CD1c-positive myeloid dendritic cell (primary cell): ENCODE measurements around the gene ARID1B.

Experiments
- DNase-seq: peaks from one replicate; pipeline ENCODE4 v3.0.0-alpha.2; 2016; ENCODE audit errors: extremely low spot score

Gene ARID1B

GRCh38 chr6:157210954-157211353 lies 433.8 kb downstream of the ARID1B start:
- DNase-seq = no peak

DNA sequence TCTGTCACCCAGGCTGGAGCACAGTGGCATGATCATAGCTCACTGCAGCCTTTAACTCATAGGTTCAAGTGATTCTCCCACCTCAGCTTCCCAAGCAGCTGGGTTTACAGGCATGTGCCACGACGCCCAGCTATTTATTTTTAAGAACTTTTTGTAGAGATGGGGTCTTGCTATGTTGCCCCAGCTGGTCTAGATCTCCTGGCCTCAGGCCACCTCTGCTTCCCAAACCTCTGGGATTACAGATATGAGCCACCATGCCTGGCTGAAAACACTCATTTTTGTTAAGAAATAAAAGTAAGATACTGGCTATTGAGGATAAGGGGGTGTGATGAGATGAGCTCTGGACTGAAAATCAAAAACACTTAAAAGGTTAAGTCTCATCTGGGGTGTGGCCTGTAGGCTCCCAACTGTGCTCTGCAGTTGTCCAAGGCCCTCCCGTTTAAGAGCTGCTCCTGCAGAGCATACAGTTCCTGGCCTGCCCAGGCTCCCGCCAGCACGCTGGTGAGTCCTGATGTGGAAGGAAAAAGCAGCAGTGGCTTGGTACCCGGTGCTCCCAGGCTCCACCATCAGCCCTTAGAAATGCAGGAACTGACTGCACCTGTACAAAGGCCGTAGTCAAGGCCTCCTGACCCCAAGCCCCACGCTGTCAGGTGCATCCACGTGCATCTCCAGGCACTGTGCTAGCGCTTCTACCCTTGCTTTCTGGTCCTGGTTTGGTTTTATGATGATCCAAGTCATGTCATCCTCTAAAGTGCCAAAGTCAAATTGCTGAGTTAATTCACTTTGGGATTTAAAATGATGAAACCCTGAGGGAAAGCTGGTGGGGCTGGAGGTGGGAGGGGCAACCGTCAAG lies 434.7 kb downstream of the ARID1B start:
- no peak for DNase-seq

- no peak for DNase-seq
These were observed 436.2 kb downstream of the ARID1B start for GRCh38 chr6:157213426-157213825.

DNA sequence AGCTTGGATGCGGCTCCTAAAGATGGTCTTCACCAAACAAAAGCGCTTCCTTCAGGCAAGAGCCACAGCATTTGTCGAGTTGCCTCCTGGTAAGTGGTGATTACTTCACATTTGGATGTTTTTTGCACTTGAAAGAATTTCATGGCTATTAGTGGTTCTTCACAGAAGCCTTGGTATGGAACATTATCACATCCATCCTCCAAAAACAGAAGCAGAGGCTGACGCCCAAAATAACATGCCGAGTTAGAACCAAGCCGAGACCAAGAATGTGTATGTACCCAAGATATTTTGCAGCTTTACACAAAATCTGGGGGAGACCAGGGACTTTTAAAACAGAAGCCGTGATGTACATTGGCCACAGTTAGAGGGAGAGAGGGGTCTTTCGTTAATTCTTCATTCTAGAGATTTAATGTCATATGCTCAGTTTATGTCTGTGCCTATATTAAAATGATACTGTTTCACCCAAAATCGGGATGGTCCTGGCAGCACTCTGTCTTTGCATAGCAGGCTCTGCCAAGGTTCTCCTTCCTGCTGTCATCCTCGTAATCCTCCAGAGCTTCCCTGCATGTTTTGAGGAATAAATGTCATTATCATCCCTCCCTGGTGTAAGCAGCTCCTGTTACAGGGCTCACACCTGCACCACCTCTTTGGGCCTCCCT lies 436.9 kb downstream of the ARID1B start:
- no peak for DNase-seq

GRCh38 chr6:157215717-157216116 lies 438.5 kb downstream of the ARID1B start:
- no peak for DNase-seq

- DNase-seq = no peak
These were observed 439.4 kb downstream of the ARID1B start for GRCh38 chr6:157216570-157216969.

DNA sequence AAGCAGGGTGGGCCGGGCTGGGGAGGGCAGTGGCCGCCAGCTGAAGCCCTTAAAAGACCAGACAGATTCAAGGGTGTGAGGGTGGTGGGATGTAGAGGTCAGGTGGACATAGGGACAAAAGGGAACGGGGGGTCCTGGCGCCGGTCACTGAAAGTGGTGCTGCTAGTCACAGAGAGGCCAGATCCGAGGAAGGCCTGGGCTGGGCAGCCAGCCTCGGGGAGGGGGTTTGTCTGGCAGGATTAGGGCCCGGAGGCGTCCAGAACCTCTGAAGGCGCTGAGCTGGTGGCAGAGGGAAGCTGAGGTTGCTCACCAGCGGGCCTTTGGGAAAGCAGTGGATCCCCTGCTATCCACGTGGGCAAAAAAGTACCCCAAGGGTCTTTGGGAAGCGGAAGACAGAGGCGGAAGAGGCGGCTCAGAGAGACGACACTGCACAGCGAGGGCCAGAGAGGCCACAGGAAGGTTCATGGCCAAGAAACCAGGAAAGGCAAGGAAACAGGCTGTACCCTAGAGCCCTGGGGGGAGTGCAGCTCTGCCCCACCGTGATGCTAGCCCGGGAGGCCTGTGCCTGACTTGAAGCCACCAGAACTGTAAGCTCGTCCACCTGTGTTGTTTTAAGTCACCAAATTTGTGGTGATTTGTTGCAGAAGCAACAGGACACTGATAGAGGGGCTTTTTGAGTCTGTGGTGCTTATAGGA lies 440.2 kb downstream of the ARID1B start:
- DNase-seq = no peak

DNA sequence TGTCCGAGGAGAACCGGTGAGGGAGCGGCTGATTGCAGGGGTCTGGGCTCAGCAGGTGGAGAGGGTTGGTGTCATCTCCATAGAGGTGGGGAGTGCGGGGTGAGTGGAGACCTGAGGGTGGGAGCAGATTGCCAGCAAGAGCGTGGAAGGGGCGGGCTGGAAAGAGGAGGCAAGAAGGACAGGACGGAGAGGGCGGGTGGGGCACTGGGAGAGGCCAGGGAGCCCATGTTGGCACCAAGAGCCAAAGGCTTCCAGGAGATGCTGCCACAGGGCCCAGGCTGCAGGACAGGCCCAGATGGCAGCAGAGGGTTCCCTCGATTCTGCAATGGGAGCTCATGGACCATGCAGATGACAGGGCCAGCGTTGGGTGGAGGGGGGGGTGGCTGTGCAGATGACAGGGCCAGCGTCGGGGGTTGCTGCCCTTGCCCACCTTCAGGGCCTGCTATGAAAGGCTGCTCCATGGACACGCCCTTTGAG lies 440.8 kb downstream of the ARID1B start:
- no peak for DNase-seq

- no peak for DNase-seq
These were observed 441.4 kb downstream of the ARID1B start for GRCh38 chr6:157218371-157219198.

DNA sequence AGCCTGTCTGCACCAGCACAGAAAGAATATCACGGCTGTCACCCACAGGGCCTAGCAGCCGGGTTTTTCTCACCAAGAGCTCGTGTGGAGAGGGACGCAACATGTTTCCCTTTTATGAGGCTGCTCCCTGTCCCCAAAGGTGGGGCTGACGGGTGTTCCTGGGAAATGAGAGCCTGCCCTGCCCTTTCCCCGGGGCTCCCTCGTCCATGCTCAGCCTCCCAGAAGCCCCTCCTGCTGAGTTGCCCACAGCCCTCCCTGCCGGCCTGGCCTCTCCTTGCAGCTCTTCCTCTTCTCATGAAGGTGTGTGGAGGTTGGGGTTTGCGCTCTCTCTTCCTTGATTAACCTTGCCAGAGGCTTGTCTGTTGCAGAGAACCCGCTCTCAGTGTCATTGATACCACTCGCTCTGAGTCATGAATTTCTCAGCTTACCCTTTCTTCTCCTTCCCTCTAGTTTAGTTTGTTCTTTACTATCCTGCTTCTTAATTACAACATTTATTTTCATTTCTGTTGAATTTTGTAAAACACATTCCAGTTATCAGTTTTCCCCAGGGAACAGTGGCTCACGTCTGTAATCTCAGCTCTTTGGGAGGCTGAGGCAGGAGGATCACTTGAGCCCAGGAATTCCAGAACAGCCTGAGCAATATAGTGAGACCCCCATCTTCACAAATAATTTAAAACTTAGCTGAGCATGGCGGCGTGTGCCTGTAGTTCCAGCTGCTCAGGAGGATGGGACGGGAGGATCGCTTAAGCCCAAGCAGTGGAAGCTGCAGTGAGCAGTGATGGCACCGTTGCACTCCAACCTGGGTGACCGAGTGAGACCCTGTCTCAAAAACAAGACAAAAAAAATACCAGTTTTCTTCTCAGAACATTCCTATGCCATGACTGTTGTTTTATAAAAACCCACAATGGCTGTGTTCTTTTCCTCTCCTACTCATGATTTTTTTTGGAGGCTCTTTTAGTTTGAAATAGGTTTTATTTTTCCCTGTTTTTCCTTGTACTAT lies 442.3 kb downstream of the ARID1B start:
- DNase-seq = no peak

GRCh38 chr6:157220485-157220884 lies 443.3 kb downstream of the ARID1B start:
- DNase-seq = no peak

GRCh38 chr6:157221049-157221816 lies 444.1 kb downstream of the ARID1B start:
- peak; percentile 90 for DNase-seq

GRCh38 chr6:157221817-157222175 lies 444.6 kb downstream of the ARID1B start:
- no peak for DNase-seq

DNA sequence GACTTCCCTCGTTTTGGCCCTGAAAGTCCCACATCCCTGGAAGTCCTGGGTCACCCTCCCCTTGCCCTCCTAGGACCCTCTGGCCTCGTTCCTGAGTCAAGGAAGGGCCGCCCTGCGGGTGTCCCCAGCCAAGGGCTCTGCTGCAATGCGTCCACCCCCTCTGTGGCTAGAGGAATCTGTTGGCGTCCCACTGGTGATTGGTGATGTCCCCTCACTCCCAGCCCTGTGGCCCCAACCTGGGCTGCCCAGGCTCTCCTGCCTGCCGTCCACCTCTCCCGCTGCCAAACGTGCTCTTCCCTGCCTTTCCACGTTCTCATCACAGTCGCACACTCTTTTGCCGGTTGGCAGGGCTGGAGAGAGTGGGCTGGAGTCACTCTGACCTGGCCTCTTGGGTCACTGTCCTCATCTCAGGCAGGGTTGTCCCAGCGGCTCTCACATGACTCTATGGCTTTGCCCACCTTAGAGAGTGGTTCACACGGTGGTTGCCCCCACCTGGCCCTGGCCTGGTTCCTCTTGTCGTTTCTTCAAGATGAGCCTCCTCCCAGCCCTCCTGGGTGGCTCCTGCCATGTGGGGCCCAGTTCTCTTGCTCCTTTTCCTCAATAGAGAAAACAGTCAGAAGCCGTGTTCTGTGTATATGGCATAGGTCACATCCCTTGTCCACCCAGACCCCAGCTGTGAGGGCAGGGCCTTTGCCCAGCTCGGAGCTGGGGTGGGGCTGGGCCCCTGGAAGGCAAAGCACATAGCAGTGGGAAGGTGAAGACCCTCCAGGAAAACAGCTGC lies 445.2 kb downstream of the ARID1B start:
- DNase-seq = no peak

DNA sequence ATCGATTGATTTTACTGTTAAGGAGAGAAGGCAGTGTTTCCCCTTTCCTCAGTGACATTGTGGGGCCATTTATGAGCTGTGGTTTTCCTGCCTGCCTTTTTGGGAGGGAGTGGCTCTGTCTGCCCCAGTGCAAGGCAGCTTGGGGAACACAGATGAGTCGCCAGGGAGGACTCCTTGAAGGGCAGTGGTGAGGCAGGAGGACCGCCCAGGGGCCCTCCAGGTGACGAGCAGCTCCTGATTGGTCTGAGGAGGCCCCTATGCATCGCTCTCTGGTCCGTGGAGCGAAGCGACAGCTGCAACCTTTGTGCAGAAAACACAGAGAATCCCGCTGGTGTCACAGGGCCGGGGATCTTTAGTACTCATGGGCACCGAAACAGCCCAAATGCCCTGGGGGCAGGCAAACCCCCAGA lies 445.8 kb downstream of the ARID1B start:
- peak; percentile 5 for DNase-seq

DNA sequence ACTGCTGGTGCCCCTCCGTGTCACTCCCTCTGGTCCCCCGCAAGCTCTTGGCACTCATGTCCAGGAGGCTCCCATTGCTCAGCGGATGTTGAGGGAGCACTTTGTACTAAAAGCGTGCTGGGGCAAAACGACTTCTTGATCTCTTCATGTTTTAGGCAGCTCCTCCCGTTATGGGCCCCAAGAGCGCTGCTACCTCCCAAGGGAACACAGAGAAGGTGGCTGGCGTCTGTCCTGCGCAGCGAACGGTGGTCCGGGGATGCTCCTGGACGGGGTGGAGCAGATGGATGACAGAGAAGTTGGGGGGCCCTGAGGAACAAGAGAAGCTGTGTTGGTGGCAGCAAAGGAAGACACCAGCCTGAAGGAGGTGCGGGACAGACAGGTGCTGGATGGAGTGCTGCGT lies 446.3 kb downstream of the ARID1B start:
- no peak for DNase-seq

DNA sequence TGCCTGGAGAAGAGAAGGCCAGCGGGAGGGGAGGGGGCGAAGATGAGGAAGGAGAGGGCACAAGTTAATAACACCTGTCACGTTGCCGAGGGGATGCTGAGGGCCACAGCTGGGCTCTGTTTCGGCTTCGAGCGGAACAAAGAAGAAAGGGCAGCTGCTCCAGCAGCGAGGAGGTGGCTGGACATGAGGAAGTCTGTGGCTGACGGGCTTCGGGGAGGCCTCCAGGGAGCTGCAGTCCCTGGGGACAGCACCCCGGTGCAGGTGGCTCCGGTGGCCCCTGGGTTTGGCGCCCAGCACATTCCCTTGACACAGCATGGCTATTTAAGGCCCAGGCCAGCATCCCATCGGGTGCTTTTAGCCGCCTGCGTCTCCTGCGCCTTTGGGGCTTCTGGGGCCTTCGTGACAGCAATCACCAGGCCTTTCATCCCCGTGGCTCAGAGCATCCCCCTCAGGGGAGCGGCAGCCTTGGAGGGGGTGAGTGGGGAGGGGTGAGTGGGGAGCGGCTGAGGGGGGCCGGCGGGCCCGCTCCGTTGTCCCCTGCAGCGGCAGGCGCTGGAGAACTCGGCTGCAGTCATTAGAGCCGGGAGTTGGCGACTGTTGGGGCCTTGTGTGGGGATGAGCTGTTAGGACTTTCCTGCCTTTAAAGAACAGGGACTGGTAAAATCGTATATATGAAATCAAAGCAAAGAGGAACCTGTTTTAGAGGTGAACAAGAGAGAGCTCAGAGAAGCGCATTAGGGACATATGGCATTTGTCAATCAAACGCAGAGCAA lies 447.2 kb downstream of the ARID1B start:
- no peak for DNase-seq

DNA sequence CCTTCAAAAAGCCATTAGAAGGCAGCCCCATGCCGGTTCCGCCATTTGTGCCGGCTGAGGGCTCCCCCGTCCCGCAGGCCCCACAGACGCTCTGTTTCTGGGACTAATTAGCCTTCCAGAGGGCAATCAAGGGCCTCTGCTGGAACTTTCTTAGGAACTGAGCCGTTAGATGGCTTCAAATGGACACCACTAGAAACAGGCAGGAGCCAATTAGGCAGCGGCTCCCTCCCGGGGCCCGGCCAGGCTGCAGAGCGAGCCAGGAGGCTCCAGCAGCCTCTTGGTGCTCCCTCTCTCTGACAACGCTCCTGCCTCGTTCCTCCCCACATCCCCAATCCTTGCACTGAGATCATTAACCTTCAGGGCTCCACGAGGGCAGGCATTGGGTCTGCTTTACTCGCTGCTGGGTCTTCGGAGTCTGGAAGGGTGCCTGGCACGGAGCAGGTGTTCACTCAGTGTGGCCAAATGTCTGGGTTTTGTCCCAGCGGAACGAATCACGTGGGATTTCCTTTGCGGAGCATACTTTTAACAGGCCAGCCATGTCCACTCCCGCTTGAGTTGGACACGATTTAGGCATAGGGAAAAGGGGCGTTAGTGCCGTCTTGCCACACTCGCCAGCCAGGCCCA lies 447.9 kb downstream of the ARID1B start:
- no peak for DNase-seq
